ENCODE results near the gene GOLIM4. TPM values are rescaled to one million over a fixed set of nuclear protein-coding genes. Genes with fewer than 3 reads are reported as not detected.

GOLIM4 gene
- total and polyA plus RNA-seq, 3 donors from 2014 or later: 9.5 to 21.6 (median 20.1) TPM

DNA sequence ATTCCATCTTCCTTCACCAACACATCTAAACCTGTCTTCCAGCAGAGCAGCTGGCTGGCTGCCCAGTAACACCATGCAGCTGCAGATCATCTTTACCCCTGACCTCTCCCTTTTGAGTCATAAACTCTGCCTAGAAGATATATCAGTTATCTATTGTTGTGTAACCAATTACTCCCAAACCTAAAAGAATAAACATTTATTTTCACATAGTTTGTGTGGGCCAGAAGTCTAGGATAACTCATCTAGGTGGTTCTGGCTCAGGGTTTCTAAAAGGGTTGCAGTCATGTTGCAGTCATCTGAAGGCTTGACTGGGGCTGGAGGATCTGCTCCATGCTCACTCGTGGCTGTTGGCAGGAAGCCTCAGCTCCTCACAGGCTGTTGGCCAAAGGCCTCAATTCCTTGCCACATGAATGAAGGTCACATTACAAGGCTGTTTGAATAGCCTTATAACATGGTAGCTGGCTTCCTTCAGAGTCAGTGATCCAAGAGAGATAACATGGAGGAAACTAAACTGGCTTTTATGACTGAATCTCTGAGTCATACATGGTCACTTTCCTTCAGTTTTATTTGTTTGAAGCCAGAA lies 92.8 kb downstream of the GOLIM4 start:
- 30 to 67% methylated on average over 1 of the region's 1 CpG for WGBS, 2 donors
- no peak overlapping the region for H3K27ac ChIP-seq
- no peaks in the 10 kb centered on the region for H3K9me3 ChIP-seq
- TF ChIP-seq CTCF (IDR thresholded peaks at IDR 0.05) (no peak), POLR2A (IDR thresholded peaks at IDR 0.05) (no peak)
- no peaks in the 10 kb centered on the region for H3K4me1 ChIP-seq
- intact Hi-C loops (cut with DNase I; ENCODE audit: low total_unique reads): no loop called here
- no peak overlapping the region for H3K4me3 ChIP-seq
- no peaks in the 10 kb centered on the region for H3K36me3 ChIP-seq (ENCODE audit: low read depth, missing control alignments)
- H3K27me3 ChIP-seq: no peaks in the 10 kb centered on the region
- no peak for DNase-seq

- no peak for TF ChIP-seq CTCF (IDR thresholded peaks at IDR 0.05)
- TF ChIP-seq POLR2A (IDR thresholded peaks at IDR 0.05): no peak
- H3K27ac ChIP-seq: no peak overlapping the region
- no peaks in the 10 kb centered on the region for H3K36me3 ChIP-seq (ENCODE audit: low read depth, missing control alignments)
- H3K4me1 ChIP-seq: no peaks in the 10 kb centered on the region
- no peak for DNase-seq
- no peak overlapping the region for H3K4me3 ChIP-seq
- no peaks in the 10 kb centered on the region for H3K27me3 ChIP-seq
- H3K9me3 ChIP-seq: no peaks in the 10 kb centered on the region
- intact Hi-C loops (cut with DNase I; ENCODE audit: low total_unique reads): no loop called here
- WGBS, 2 donors: 95 to 100% methylated on average over 1 of the region's 1 CpG
These were observed 94.5 kb downstream of the GOLIM4 start for GRCh38 chr3:168001244-168001643.

DNA sequence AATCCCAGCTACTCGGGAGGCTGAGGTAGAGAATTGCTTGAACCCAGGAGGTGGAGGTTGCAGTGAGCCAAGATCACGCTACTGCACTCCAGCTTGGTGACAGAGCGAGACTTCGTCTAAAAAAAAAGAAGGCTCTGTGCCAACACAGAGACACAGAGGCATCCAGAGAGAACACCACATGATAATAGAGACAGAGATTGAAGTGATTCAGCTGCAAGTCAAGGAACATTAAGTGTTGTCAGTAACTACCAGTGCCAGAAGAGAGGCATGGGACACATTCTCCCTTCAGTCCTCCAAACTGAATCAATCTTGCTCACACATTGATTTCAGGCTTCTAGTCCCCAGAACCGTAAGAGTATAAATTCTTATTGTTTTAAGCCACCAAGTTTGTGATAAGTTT lies 97.5 kb downstream of the GOLIM4 start:
- intact Hi-C loops (cut with DNase I; ENCODE audit: low total_unique reads): no loop called here

GRCh38 chr3:167996514-167996913 lies 99.2 kb downstream of the GOLIM4 start:
- no peak for TF ChIP-seq CTCF (IDR thresholded peaks at IDR 0.05)
- TF ChIP-seq POLR2A (IDR thresholded peaks at IDR 0.05): no peak
- no peak overlapping the region for H3K27ac ChIP-seq
- intact Hi-C loops (cut with DNase I; ENCODE audit: low total_unique reads): no loop called here

More for the DNA sequence above, 97.5 kb downstream of the GOLIM4 start:
- no peak overlapping the region for H3K27ac ChIP-seq
- no peaks in the 10 kb centered on the region for H3K27me3 ChIP-seq
- no peak for DNase-seq
- H3K4me3 ChIP-seq: no peak overlapping the region
- TF ChIP-seq POLR2A (IDR thresholded peaks at IDR 0.05) (no peak), CTCF (IDR thresholded peaks at IDR 0.05) (no peak)
- H3K4me1 ChIP-seq: no peaks in the 10 kb centered on the region
- no peaks in the 10 kb centered on the region for H3K36me3 ChIP-seq (ENCODE audit: low read depth, missing control alignments)
- H3K9me3 ChIP-seq: no peaks in the 10 kb centered on the region
- WGBS, 2 donors: 87 to 94% methylated on average over 5 of the region's 5 CpGs

DNA sequence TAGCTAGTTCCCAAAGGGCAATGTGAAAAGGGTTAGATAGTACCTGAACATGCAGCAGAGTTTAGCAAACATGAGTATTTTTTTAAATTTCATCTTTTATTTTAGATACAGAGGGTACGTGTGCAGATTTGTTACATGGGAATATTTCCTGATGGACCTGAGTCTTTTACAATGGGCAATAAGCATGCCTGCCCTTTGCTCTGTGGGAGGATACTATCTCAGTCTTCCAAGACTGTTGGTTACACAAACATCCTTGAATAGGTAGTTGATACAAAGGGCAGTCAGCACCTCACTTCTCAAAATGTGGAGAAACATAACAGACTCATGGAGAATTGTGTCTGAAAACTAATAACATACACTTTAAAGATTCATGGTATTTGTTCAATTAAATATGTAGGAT lies 103.3 kb downstream of the GOLIM4 start:
- 57 to 59% methylated on average over 1 of the region's 1 CpG for WGBS, 2 donors
- DNase-seq: no peak
- TF ChIP-seq POLR2A (IDR thresholded peaks at IDR 0.05): no peak
- TF ChIP-seq CTCF (IDR thresholded peaks at IDR 0.05): no peak
- Histone ChIP-seq H3K36me3 (ENCODE audit: low read depth, missing control alignments) (no peaks in the 10 kb centered on the region), H3K27me3 (no peaks in the 10 kb centered on the region), H3K9me3 (no peaks in the 10 kb centered on the region), H3K27ac (no peak overlapping the region), H3K4me1 (no peaks in the 10 kb centered on the region), H3K4me3 (no peak overlapping the region)
- intact Hi-C loops (cut with DNase I; ENCODE audit: low total_unique reads): no loop called here

More at GRCh38 chr3:167996514-167996913, 99.2 kb downstream of the GOLIM4 start:
- no peak overlapping the region for H3K4me3 ChIP-seq
- H3K4me1 ChIP-seq: no peaks in the 10 kb centered on the region
- no peak for DNase-seq
- H3K27me3 ChIP-seq: no peaks in the 10 kb centered on the region
- H3K36me3 ChIP-seq (ENCODE audit: low read depth, missing control alignments): no peaks in the 10 kb centered on the region
- 82 to 85% methylated on average over 4 of the region's 4 CpGs for whole genome bisulfite sequencing, 2 donors
- no peaks in the 10 kb centered on the region for H3K9me3 ChIP-seq

Data from testis (tissue), 3 donors.